Measurements from ENCODE around the gene SHTN1.

DNA sequence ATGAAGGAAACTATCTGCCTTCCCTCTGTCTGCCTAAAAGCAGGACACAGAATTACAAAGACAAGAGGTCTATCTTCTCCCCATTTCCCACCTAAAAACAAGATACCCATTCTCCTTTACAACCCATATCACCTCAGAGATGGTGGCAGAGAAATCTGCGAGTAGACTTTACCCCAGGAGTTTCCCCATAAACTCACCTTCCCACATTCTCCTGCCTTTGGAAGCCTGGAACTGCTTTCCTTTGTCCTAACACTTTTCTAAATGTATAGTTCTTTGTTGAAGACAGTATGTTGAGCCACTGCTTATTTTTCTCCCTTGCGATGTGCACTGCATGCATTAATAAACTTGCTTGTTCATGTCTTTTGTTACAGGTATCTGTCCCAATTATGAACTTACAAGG lies 8.0 kb downstream of the SHTN1 start:
- TF ChIP-seq EZH2 (IDR thresholded peaks at IDR 0.05; ENCODE audit: borderline replicate concordance, low read length) (no peak), CTCF (conservative IDR thresholded peaks at IDR 0.05 in 1 of 2, IDR thresholded peaks at IDR 0.05 in 1 of 2; ENCODE audit: extremely low read depth in 1 of 2, insufficient read depth in 1 of 2, low read depth in 1 of 2, low read length in 2 of 2) (no peak)

Measured in mammary epithelial cell (primary cell).